ENCODE data around the gene THAP3.
A peak's percentile ranks its signal among the peaks of the same experiment; 100 is the strongest.
"Not testable (repeated sequence)": the region's sequence is repeated elsewhere in the genome, so short reads cannot be mapped to it uniquely, and the experiment has no call there.

THAP3 gene

GRCh38 chr1:6645018-6645417, 20.4 kb downstream of the THAP3 start:
- Histone ChIP-seq H3K9me3 (ENCODE audit: control insufficient read depth, low read length) (no peaks in the 10 kb centered on the region), H3K36me3 (ENCODE audit: control insufficient read depth, insufficient read depth, low read length, severe bottlenecking) (peaks cover 52% of the 10 kb centered on the region), H3K4me1 (ENCODE audit: control insufficient read depth, insufficient read depth, low read length) (no peaks in the 10 kb centered on the region), H3K9ac (ENCODE audit: low read length) (no peak overlapping the region), H3K27me3 (replicated peaks; ENCODE audit: control insufficient read depth, insufficient read depth, low read length) (no peaks in the 10 kb centered on the region), H3K4me3 (ENCODE audit: low read length) (no peak overlapping the region)
- DNase-seq (ENCODE audit: low read depth): no peak

- peaks cover 58% of the 10 kb centered on the region for H3K36me3 ChIP-seq (ENCODE audit: control insufficient read depth, insufficient read depth, low read length, severe bottlenecking)
- peak; percentile 78 for DNase-seq (ENCODE audit: low read depth)
Observed at GRCh38 chr1:6646499-6647148, 22.0 kb downstream of the THAP3 start.

GRCh38 chr1:6648556-6648955, 23.9 kb downstream of the THAP3 start:
- Histone ChIP-seq H3K27me3 (replicated peaks; ENCODE audit: control insufficient read depth, insufficient read depth, low read length) (no peaks in the 10 kb centered on the region), H3K9ac (ENCODE audit: low read length) (no peak overlapping the region), H3K4me1 (ENCODE audit: control insufficient read depth, insufficient read depth, low read length) (peaks cover 8% of the 10 kb centered on the region), H3K4me3 (ENCODE audit: low read length) (no peak overlapping the region), H3K36me3 (ENCODE audit: control insufficient read depth, insufficient read depth, low read length, severe bottlenecking) (peaks cover 58% of the 10 kb centered on the region), H3K9me3 (ENCODE audit: control insufficient read depth, low read length) (no peaks in the 10 kb centered on the region)
- DNase-seq (ENCODE audit: low read depth): no peak

More at GRCh38 chr1:6646499-6647148, 22.0 kb downstream of the THAP3 start:
- Histone ChIP-seq H3K9me3 (ENCODE audit: control insufficient read depth, low read length) (no peaks in the 10 kb centered on the region), H3K27me3 (replicated peaks; ENCODE audit: control insufficient read depth, insufficient read depth, low read length) (no peaks in the 10 kb centered on the region), H3K9ac (ENCODE audit: low read length) (no peak overlapping the region), H3K4me1 (ENCODE audit: control insufficient read depth, insufficient read depth, low read length) (no peaks in the 10 kb centered on the region), H3K4me3 (ENCODE audit: low read length) (no peak overlapping the region)

GRCh38 chr1:6651909-6652308, 27.2 kb downstream of the THAP3 start:
- Histone ChIP-seq H3K27me3 (replicated peaks; ENCODE audit: control insufficient read depth, insufficient read depth, low read length) (no peaks in the 10 kb centered on the region), H3K9ac (ENCODE audit: low read length) (no peak overlapping the region), H3K4me3 (ENCODE audit: low read length) (no peak overlapping the region), H3K36me3 (ENCODE audit: control insufficient read depth, insufficient read depth, low read length, severe bottlenecking) (peaks cover 42% of the 10 kb centered on the region), H3K4me1 (ENCODE audit: control insufficient read depth, insufficient read depth, low read length) (peaks cover 8% of the 10 kb centered on the region), H3K9me3 (ENCODE audit: control insufficient read depth, low read length) (no peaks in the 10 kb centered on the region)
- no peak for DNase-seq (ENCODE audit: low read depth)

GRCh38 chr1:6652986-6653385, 28.3 kb downstream of the THAP3 start:
- no peak for DNase-seq (ENCODE audit: low read depth)
- Histone ChIP-seq H3K36me3 (ENCODE audit: control insufficient read depth, insufficient read depth, low read length, severe bottlenecking) (peaks cover 42% of the 10 kb centered on the region), H3K9ac (ENCODE audit: low read length) (no peak overlapping the region), H3K4me1 (ENCODE audit: control insufficient read depth, insufficient read depth, low read length) (peaks cover 8% of the 10 kb centered on the region), H3K4me3 (ENCODE audit: low read length) (no peak overlapping the region), H3K27me3 (replicated peaks; ENCODE audit: control insufficient read depth, insufficient read depth, low read length) (no peaks in the 10 kb centered on the region), H3K9me3 (ENCODE audit: control insufficient read depth, low read length) (no peaks in the 10 kb centered on the region)

GRCh38 chr1:6653436-6654290, 29.0 kb downstream of the THAP3 start:
- H3K4me1 ChIP-seq (ENCODE audit: control insufficient read depth, insufficient read depth, low read length): peaks cover 8% of the 10 kb centered on the region
- H3K27me3 ChIP-seq (replicated peaks; ENCODE audit: control insufficient read depth, insufficient read depth, low read length): no peaks in the 10 kb centered on the region
- no peak overlapping the region for H3K9ac ChIP-seq (ENCODE audit: low read length)
- no peaks in the 10 kb centered on the region for H3K9me3 ChIP-seq (ENCODE audit: control insufficient read depth, low read length)
- H3K36me3 ChIP-seq (ENCODE audit: control insufficient read depth, insufficient read depth, low read length, severe bottlenecking): peaks cover 42% of the 10 kb centered on the region
- DNase-seq (ENCODE audit: low read depth): no peak
- no peak overlapping the region for H3K4me3 ChIP-seq (ENCODE audit: low read length)

GRCh38 chr1:6657138-6657537, 32.5 kb downstream of the THAP3 start:
- H3K9me3 ChIP-seq (ENCODE audit: control insufficient read depth, low read length): no peaks in the 10 kb centered on the region
- H3K36me3 ChIP-seq (ENCODE audit: control insufficient read depth, insufficient read depth, low read length, severe bottlenecking): peaks cover 37% of the 10 kb centered on the region
- peaks cover 8% of the 10 kb centered on the region for H3K4me1 ChIP-seq (ENCODE audit: control insufficient read depth, insufficient read depth, low read length)
- no peak overlapping the region for H3K4me3 ChIP-seq (ENCODE audit: low read length)
- H3K9ac ChIP-seq (ENCODE audit: low read length): no peak overlapping the region
- H3K27me3 ChIP-seq (replicated peaks; ENCODE audit: control insufficient read depth, insufficient read depth, low read length): no peaks in the 10 kb centered on the region
- DNase-seq (ENCODE audit: low read depth): no peak

- Histone ChIP-seq H3K4me3 (ENCODE audit: low read length) (no peak overlapping the region), H3K9me3 (ENCODE audit: control insufficient read depth, low read length) (no peaks in the 10 kb centered on the region), H3K27me3 (replicated peaks; ENCODE audit: control insufficient read depth, insufficient read depth, low read length) (no peaks in the 10 kb centered on the region), H3K9ac (ENCODE audit: low read length) (no peak overlapping the region), H3K36me3 (ENCODE audit: control insufficient read depth, insufficient read depth, low read length, severe bottlenecking) (peaks cover 31% of the 10 kb centered on the region), H3K4me1 (ENCODE audit: control insufficient read depth, insufficient read depth, low read length) (no peaks in the 10 kb centered on the region)
- no peak for DNase-seq (ENCODE audit: low read depth)
Observed at GRCh38 chr1:6658359-6659060, 33.8 kb downstream of the THAP3 start.

- no peak overlapping the region for H3K9ac ChIP-seq (ENCODE audit: low read length)
- no peak overlapping the region for H3K4me3 ChIP-seq (ENCODE audit: low read length)
- no peaks in the 10 kb centered on the region for H3K9me3 ChIP-seq (ENCODE audit: control insufficient read depth, low read length)
- peaks cover 35% of the 10 kb centered on the region for H3K36me3 ChIP-seq (ENCODE audit: control insufficient read depth, insufficient read depth, low read length, severe bottlenecking)
- no peaks in the 10 kb centered on the region for H3K4me1 ChIP-seq (ENCODE audit: control insufficient read depth, insufficient read depth, low read length)
- no peaks in the 10 kb centered on the region for H3K27me3 ChIP-seq (replicated peaks; ENCODE audit: control insufficient read depth, insufficient read depth, low read length)
- no peak for DNase-seq (ENCODE audit: low read depth)
Observed at GRCh38 chr1:6660415-6661049, 35.9 kb downstream of the THAP3 start.

GRCh38 chr1:6662468-6662867, 37.8 kb downstream of the THAP3 start:
- not testable (repeated sequence) for DNase-seq (ENCODE audit: low read depth); H3K4me3 ChIP-seq (ENCODE audit: low read length); H3K9ac ChIP-seq (ENCODE audit: low read length); H3K4me1 ChIP-seq (ENCODE audit: control insufficient read depth, insufficient read depth, low read length); H3K27me3 ChIP-seq (replicated peaks; ENCODE audit: control insufficient read depth, insufficient read depth, low read length); H3K9me3 ChIP-seq (ENCODE audit: control insufficient read depth, low read length)
- peaks cover 52% of the 10 kb centered on the region for H3K36me3 ChIP-seq (ENCODE audit: control insufficient read depth, insufficient read depth, low read length, severe bottlenecking)

GRCh38 chr1:6666696-6667095, 42.0 kb downstream of the THAP3 start:
- Histone ChIP-seq H3K4me3 (ENCODE audit: low read length) (no peak overlapping the region), H3K9ac (ENCODE audit: low read length) (no peak overlapping the region), H3K9me3 (ENCODE audit: control insufficient read depth, low read length) (no peaks in the 10 kb centered on the region), H3K36me3 (ENCODE audit: control insufficient read depth, insufficient read depth, low read length, severe bottlenecking) (peaks cover 43% of the 10 kb centered on the region), H3K4me1 (ENCODE audit: control insufficient read depth, insufficient read depth, low read length) (no peaks in the 10 kb centered on the region), H3K27me3 (replicated peaks; ENCODE audit: control insufficient read depth, insufficient read depth, low read length) (no peaks in the 10 kb centered on the region)
- DNase-seq (ENCODE audit: low read depth): no peak
